HEK293 (cell line): ENCODE data around the gene RPIA.

ENCODE experiments used
- CTCF ChIA-PET: fragments of 350-600 bp; formaldehyde crosslinking; extraction: SDS; loops from one replicate; lab custom pipeline; 2021; ENCODE audit warnings: antibody characterized with exemption; lab: Yijun Ruan, JAX
- POLR2A ChIA-PET: fragments of 300-600 bp; formaldehyde crosslinking; extraction: SDS; loops from one replicate; lab custom pipeline; 2020; ENCODE audit warnings: antibody characterized with exemption, inconsistent platforms; lab: Yijun Ruan, JAX
- H3K27ac ChIP-seq: fragments of 200-500 bp; sonication (Bioruptor generic); 2 replicates; pipeline ENCODE4 v1.5.1; 2014; ENCODE audit warnings: low read depth, low read length, control low read depth, inconsistent platforms; ENCODE audit errors: extremely low read depth
- H3K36me3 ChIP-seq, 2 experiments: fragments of 200-500 bp in 1 of 2; sonication (Bioruptor generic) in 1 of 2; 1 replicate in 1 of 2; 2 replicates in 1 of 2; pipeline ENCODE4 v1.5.1; 2014 to 2017; ENCODE audit warnings: inconsistent platforms in 2 of 2, low read length in 2 of 2; ENCODE audit not compliant: control insufficient read depth in 2 of 2, insufficient read depth in 1 of 2
- H3K4me1 ChIP-seq: fragments of 200-500 bp; sonication (Bioruptor generic); 2 replicates; pipeline ENCODE4 v1.5.1; 2014; ENCODE audit warnings: mild to moderate bottlenecking, low read length, inconsistent platforms; ENCODE audit not compliant: control insufficient read depth, insufficient read depth
- H3K4me3 ChIP-seq: 2 replicates; pipeline ENCODE4 v1.5.1; 2011; ENCODE audit warnings: low read depth, mild to moderate bottlenecking, control low read depth, low read length, moderate library complexity
- H3K9me3 ChIP-seq: fragments of 200-500 bp; sonication (Bioruptor generic); 2 replicates; pipeline ENCODE4 v1.5.1; 2014; ENCODE audit warnings: low read depth, low read length, inconsistent platforms; ENCODE audit not compliant: control insufficient read depth, insufficient read depth
- EGR2 ChIP-seq: fragments of 450-650 bp; formaldehyde crosslinking; IDR thresholded peaks from 2 replicates; pipeline ENCODE4 v1.5.1; 2016; ENCODE audit warnings: low read depth, missing biosample characterization, missing genetic modification characterization
- KLF9 ChIP-seq: fragments of 450-650 bp; formaldehyde crosslinking; IDR thresholded peaks from 2 replicates; pipeline ENCODE4 v1.5.1; 2016; ENCODE audit warnings: missing biosample characterization, missing genetic modification characterization, low read depth
- REPIN1 ChIP-seq: fragments of 450-650 bp; formaldehyde crosslinking; IDR thresholded peaks from 2 replicates; pipeline ENCODE4 v1.5.1; 2017; ENCODE audit warnings: missing biosample characterization, missing genetic modification characterization, low read depth
- SP3 ChIP-seq: fragments of 450-650 bp; formaldehyde crosslinking; IDR thresholded peaks from 2 replicates; pipeline ENCODE4 v1.5.1; 2016; ENCODE audit warnings: missing biosample characterization, missing genetic modification characterization
- SP7 ChIP-seq: fragments of 450-650 bp; formaldehyde crosslinking; IDR thresholded peaks from 2 replicates; pipeline ENCODE4 v1.5.1; 2016; ENCODE audit warnings: missing biosample characterization, missing genetic modification characterization
- TCF7L2 ChIP-seq: IDR thresholded peaks from 2 replicates; pipeline ENCODE4 v1.6.1; 2011; ENCODE audit warnings: low read depth, mild to moderate bottlenecking, inconsistent platforms, low read length, moderate library complexity, borderline replicate concordance
- ZNF157 ChIP-seq: fragments of 450-650 bp; formaldehyde crosslinking; IDR thresholded peaks from 2 replicates; pipeline ENCODE4 v1.5.1; 2016; ENCODE audit warnings: missing biosample characterization, missing genetic modification characterization
- ZNF174 ChIP-seq: fragments of 450-650 bp; formaldehyde crosslinking; IDR thresholded peaks from 2 replicates; pipeline ENCODE4 v1.5.0; 2017; ENCODE audit warnings: missing biosample characterization, mild to moderate bottlenecking, missing genetic modification characterization
- ZNF184 ChIP-seq: fragments of 450-650 bp; IDR thresholded peaks from 2 replicates; pipeline ENCODE4 v1.5.1; 2018; ENCODE audit warnings: missing biosample characterization, mild to moderate bottlenecking, missing genetic modification characterization
- ZNF19 ChIP-seq: fragments of 450-650 bp; formaldehyde crosslinking; IDR thresholded peaks from 2 replicates; pipeline ENCODE4; 2016; ENCODE audit warnings: missing biosample characterization, missing genetic modification characterization, low read depth
- ZNF37A ChIP-seq: fragments of 450-650 bp; IDR thresholded peaks from 2 replicates; pipeline ENCODE4 v1.5.1; 2018; ENCODE audit warnings: missing biosample characterization, missing genetic modification characterization
- ZNF423 ChIP-seq: fragments of 450-650 bp; formaldehyde crosslinking; IDR thresholded peaks from 2 replicates; pipeline ENCODE4 v1.5.1; 2016; ENCODE audit warnings: missing biosample characterization, missing genetic modification characterization
- ZNF426 ChIP-seq: fragments of 450-650 bp; formaldehyde crosslinking; IDR thresholded peaks from 2 replicates; pipeline ENCODE4 v1.5.1; 2017; ENCODE audit warnings: missing biosample characterization, missing genetic modification characterization, mild to moderate bottlenecking, inconsistent platforms, moderate library complexity
- ZNF777 ChIP-seq: fragments of 450-650 bp; formaldehyde crosslinking; IDR thresholded peaks from 2 replicates; pipeline ENCODE4 v1.5.1; 2017; ENCODE audit warnings: missing biosample characterization, missing genetic modification characterization, borderline replicate concordance
- ZNF843 ChIP-seq: fragments of 450-650 bp; formaldehyde crosslinking; IDR thresholded peaks from 2 replicates; pipeline ENCODE4 v1.5.1; 2016; ENCODE audit warnings: missing biosample characterization, missing genetic modification characterization
- ZSCAN30 ChIP-seq: fragments of 450-650 bp; IDR thresholded peaks from 2 replicates; pipeline ENCODE4 v1.5.1; 2018; ENCODE audit warnings: missing biosample characterization, mild to moderate bottlenecking, missing genetic modification characterization, moderate library complexity
- TF ChIP-seq, protein P1 (sequence below): fragments of 450-650 bp; formaldehyde crosslinking; conservative IDR thresholded peaks from 2 replicates; pipeline ENCODE4 v1.5.1; 2016; ENCODE audit warnings: low read depth, missing biosample characterization, missing genetic modification characterization
- TF ChIP-seq, protein P2 (sequence below): fragments of 450-650 bp; formaldehyde crosslinking; IDR thresholded peaks from 2 replicates; pipeline ENCODE4 v1.5.1; 2017; ENCODE audit warnings: missing biosample characterization, missing genetic modification characterization
- TF ChIP-seq, protein P3 (sequence below): fragments of 450-650 bp; formaldehyde crosslinking; IDR thresholded peaks from 2 replicates; pipeline ENCODE4 v1.5.1; 2016; ENCODE audit warnings: missing biosample characterization, missing genetic modification characterization
- TF ChIP-seq, protein P4 (sequence below): fragments of 450-650 bp; formaldehyde crosslinking; IDR thresholded peaks from 2 replicates; pipeline ENCODE4 v1.5.1; 2016; ENCODE audit warnings: missing biosample characterization, missing genetic modification characterization
- TF ChIP-seq, protein P5 (sequence below): fragments of 450-650 bp; formaldehyde crosslinking; IDR thresholded peaks from 2 replicates; pipeline ENCODE4 v1.5.1; 2016; ENCODE audit warnings: missing biosample characterization, missing genetic modification characterization

The RPIA gene

DNA sequence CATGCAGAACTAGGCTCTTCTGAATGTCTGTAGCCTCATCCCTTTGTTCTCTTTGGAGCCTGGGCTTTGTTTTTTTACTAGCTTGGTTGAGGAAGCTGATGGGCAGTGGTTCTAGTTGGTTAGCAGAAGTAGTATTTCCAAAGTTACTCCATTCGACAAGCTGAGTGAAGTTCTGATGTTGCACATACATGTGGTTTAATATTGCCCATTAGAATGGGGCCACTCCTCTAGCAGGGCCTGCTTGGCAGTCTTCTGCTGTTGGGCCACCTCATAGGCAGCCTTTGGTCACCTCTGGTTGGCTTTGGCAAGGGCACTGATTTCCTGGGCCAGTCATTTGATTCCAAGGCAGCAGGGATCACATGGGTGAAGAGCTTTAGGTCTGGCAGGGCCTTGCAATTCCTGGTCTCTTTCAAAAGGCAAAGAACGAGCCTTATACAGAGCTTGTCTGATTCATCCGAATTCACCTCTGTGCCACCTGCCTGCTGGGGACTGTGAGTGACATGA is 2.5 kb downstream of the RPIA start (continued):
- TF ChIP-seq, protein P1, sequence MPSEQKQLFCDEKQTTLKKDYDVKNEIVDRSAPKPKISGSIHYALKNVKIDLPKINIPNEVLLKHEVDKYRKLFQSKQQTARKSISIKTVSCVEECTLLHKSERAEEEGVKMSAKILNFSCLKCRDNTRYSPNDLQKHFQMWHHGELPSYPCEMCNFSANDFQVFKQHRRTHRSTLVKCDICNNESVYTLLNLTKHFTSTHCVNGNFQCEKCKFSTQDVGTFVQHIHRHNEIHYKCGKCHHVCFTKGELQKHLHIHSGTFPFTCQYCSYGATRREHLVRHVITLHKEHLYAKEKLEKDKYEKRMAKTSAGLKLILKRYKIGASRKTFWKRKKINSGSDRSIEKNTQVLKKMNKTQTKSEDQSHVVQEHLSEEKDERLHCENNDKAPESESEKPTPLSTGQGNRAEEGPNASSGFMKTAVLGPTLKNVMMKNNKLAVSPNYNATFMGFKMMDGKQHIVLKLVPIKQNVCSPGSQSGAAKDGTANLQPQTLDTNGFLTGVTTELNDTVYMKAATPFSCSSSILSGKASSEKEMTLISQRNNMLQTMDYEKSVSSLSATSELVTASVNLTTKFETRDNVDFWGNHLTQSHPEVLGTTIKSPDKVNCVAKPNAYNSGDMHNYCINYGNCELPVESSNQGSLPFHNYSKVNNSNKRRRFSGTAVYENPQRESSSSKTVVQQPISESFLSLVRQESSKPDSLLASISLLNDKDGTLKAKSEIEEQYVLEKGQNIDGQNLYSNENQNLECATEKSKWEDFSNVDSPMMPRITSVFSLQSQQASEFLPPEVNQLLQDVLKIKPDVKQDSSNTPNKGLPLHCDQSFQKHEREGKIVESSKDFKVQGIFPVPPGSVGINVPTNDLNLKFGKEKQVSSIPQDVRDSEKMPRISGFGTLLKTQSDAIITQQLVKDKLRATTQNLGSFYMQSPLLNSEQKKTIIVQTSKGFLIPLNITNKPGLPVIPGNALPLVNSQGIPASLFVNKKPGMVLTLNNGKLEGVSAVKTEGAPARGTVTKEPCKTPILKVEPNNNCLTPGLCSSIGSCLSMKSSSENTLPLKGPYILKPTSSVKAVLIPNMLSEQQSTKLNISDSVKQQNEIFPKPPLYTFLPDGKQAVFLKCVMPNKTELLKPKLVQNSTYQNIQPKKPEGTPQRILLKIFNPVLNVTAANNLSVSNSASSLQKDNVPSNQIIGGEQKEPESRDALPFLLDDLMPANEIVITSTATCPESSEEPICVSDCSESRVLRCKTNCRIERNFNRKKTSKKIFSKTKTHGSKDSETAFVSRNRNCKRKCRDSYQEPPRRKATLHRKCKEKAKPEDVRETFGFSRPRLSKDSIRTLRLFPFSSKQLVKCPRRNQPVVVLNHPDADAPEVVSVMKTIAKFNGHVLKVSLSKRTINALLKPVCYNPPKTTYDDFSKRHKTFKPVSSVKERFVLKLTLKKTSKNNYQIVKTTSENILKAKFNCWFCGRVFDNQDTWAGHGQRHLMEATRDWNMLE, result no peak
- TF ChIP-seq KLF9 (tag by site-specific recombination) (no peak), REPIN1 (tag by site-specific recombination) (no peak), TCF7L2 (no peak)
- TF ChIP-seq, protein P2, sequence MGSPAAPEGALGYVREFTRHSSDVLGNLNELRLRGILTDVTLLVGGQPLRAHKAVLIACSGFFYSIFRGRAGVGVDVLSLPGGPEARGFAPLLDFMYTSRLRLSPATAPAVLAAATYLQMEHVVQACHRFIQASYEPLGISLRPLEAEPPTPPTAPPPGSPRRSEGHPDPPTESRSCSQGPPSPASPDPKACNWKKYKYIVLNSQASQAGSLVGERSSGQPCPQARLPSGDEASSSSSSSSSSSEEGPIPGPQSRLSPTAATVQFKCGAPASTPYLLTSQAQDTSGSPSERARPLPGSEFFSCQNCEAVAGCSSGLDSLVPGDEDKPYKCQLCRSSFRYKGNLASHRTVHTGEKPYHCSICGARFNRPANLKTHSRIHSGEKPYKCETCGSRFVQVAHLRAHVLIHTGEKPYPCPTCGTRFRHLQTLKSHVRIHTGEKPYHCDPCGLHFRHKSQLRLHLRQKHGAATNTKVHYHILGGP, result no peak

DNA sequence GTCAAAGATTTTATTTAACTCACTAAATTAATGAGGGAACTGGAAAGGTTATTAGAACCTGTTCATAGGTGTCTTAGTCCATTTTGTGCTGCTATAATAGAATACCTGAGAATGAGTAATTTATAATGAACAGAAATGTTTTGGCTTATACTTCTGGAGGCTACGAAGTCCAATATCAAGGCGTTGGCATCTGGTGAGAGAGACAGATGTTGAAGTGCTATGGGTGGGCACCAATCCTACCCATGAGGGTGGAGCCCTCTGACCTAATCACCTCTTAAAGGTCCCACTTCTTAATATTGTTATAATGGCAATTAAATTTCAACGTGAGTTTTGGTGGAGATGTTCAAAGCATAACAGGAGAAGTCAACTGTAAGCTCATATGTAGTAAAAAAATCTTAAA is 5.1 kb downstream of the RPIA start:
- no peak overlapping the region for H3K27ac ChIP-seq
- no peaks in the 10 kb centered on the region for H3K9me3 ChIP-seq
- no peak overlapping the region for H3K4me3 ChIP-seq
- H3K36me3 ChIP-seq, result peaks cover 5 to 19% of the 10 kb centered on the region in 2 experiments; a peak in 2 of 3 replicates
- no peaks in the 10 kb centered on the region for H3K4me1 ChIP-seq
- CTCF ChIA-PET, result interaction anchor here (0.7 kb wide), 1 partner anchor 9 kb away, joined by 3 read pairs; no protein-coding TSS in a partner anchor
- TF ChIP-seq, protein P3, sequence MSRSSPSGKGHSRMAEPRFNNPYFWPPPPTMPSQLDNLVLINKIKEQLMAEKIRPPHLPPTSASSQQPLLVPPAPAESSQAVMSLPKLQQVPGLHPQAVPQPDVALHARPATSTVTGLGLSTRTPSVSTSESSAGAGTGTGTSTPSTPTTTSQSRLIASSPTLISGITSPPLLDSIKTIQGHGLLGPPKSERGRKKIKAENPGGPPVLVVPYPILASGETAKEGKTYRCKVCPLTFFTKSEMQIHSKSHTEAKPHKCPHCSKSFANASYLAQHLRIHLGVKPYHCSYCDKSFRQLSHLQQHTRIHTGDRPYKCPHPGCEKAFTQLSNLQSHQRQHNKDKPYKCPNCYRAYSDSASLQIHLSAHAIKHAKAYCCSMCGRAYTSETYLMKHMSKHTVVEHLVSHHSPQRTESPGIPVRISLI (tag by site-specific recombination), result no peak
- no peak for TF ChIP-seq ZNF184 (tag by site-specific recombination)
- TF ChIP-seq ZNF777 (tag by site-specific recombination), result no peak
- no peak for TF ChIP-seq ZNF19 (tag by site-specific recombination)
- no peak for TF ChIP-seq EGR2
- no peak for TF ChIP-seq ZNF423 (tag by site-specific recombination)
- TF ChIP-seq ZNF174, result no peak
- no peak for TF ChIP-seq ZNF157
- no peak for TF ChIP-seq SP7 (tag by site-specific recombination)
- no peak for TF ChIP-seq SP3
- TF ChIP-seq, protein P4, sequence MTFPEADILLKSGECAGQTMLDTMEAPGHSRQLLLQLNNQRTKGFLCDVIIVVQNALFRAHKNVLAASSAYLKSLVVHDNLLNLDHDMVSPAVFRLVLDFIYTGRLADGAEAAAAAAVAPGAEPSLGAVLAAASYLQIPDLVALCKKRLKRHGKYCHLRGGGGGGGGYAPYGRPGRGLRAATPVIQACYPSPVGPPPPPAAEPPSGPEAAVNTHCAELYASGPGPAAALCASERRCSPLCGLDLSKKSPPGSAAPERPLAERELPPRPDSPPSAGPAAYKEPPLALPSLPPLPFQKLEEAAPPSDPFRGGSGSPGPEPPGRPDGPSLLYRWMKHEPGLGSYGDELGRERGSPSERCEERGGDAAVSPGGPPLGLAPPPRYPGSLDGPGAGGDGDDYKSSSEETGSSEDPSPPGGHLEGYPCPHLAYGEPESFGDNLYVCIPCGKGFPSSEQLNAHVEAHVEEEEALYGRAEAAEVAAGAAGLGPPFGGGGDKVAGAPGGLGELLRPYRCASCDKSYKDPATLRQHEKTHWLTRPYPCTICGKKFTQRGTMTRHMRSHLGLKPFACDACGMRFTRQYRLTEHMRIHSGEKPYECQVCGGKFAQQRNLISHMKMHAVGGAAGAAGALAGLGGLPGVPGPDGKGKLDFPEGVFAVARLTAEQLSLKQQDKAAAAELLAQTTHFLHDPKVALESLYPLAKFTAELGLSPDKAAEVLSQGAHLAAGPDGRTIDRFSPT (tag by site-specific recombination), result no peak
- no peak for TF ChIP-seq ZNF37A (tag by site-specific recombination)
- TF ChIP-seq, protein P5, sequence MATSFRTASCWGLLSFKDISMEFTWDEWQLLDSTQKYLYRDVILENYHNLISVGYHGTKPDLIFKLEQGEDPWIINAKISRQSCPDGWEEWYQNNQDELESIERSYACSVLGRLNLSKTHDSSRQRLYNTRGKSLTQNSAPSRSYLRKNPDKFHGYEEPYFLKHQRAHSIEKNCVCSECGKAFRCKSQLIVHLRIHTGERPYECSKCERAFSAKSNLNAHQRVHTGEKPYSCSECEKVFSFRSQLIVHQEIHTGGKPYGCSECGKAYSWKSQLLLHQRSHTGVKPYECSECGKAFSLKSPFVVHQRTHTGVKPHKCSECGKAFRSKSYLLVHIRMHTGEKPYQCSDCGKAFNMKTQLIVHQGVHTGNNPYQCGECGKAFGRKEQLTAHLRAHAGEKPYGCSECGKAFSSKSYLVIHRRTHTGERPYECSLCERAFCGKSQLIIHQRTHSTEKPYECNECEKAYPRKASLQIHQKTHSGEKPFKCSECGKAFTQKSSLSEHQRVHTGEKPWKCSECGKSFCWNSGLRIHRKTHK (tag by site-specific recombination), result no peak
- TF ChIP-seq ZNF843 (tag by site-specific recombination), result no peak
- no peak for TF ChIP-seq ZNF426 (tag by site-specific recombination)
- no peak for TF ChIP-seq ZSCAN30 (tag by site-specific recombination)
- POLR2A ChIA-PET, result no interaction called here
